RWPE2 (cell line): ENCODE measurements around the gene DOP1A.

Experiments used
- ATAC-seq: fragments of 200-7000 bp; cut with Tn5 transposase; 3 replicates; pipeline ENCODE4 v1.9.1; 2021; ENCODE audit warnings: low read depth
- DNase-seq: peaks from one replicate; pipeline ENCODE4 v3.0.0-alpha.2; 2020; ENCODE audit warnings: low spot score
- H3K27ac ChIP-seq: fragments of 450-650 bp; 2 replicates; pipeline ENCODE4 v1.5.1; 2017; ENCODE audit warnings: mild to moderate bottlenecking; ENCODE audit not compliant: poor library complexity, severe bottlenecking
- H3K27me3 ChIP-seq: fragments of 250-450 bp; sonication (Bioruptor Pico); 2 replicates; pipeline ENCODE4 v1.5.1; 2021; ENCODE audit warnings: mild to moderate bottlenecking, moderate library complexity; ENCODE audit not compliant: insufficient read depth, poor library complexity, severe bottlenecking
- H3K36me3 ChIP-seq: fragments of 250-450 bp; sonication (Bioruptor Pico); 2 replicates; pipeline ENCODE4 v1.5.1; 2020; ENCODE audit warnings: low read depth, mild to moderate bottlenecking, moderate library complexity
- H3K4me1 ChIP-seq: fragments of 250-450 bp; sonication (Bioruptor Pico); 2 replicates; pipeline ENCODE4 v1.5.1; 2021; ENCODE audit warnings: mild to moderate bottlenecking, moderate library complexity; ENCODE audit not compliant: insufficient read depth, poor library complexity, severe bottlenecking
- H3K4me3 ChIP-seq: fragments of 250-450 bp; sonication (Bioruptor Pico); 2 replicates; pipeline ENCODE4 v1.5.1; 2021; ENCODE audit warnings: mild to moderate bottlenecking, moderate library complexity; ENCODE audit not compliant: severe bottlenecking
- H3K9me3 ChIP-seq: fragments of 250-450 bp; sonication (Bioruptor Pico); 2 replicates; pipeline ENCODE4 v1.5.1; 2021; ENCODE audit warnings: mild to moderate bottlenecking, moderate library complexity; ENCODE audit not compliant: severe bottlenecking
- CTCF ChIP-seq: fragments of 450-650 bp; IDR thresholded peaks from one replicate; pipeline ENCODE4 v1.5.1; 2017; ENCODE audit warnings: mild to moderate bottlenecking, moderate library complexity; ENCODE audit not compliant: poor library complexity, severe bottlenecking

Gene DOP1A

GRCh38 chr6:83153883-83154521, 86.5 kb downstream of the DOP1A start:
- Histone ChIP-seq H3K4me3 (no peak overlapping the region), H3K27ac (no peak overlapping the region), H3K4me1 (no peaks in the 10 kb centered on the region), H3K27me3 (no peaks in the 10 kb centered on the region), H3K36me3 (peaks cover 49% of the 10 kb centered on the region), H3K9me3 (no peaks in the 10 kb centered on the region)
- DNase-seq, result no peak
- no peak for TF ChIP-seq CTCF
- ATAC-seq, result no peak

DNA sequence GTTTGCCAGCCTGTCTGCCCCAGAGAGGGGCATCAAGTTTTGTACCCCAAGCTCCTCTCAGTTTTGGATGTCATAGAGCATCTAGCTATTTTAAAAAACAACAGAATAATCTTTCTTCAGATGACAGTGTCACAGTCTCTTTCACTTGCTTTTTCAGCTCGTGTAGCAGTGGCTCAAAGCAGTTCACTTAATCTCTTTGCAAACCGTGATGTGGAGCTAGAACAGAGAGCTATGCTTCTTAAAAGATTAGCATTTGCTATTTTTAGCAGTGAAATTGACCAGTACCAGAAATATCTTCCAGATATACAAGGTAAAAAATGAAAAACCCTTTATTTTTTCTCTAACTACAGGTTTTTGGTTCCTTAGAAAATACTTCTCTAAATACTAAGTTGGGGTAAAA, 88.3 kb downstream of the DOP1A start:
- Histone ChIP-seq H3K36me3 (peaks cover 49% of the 10 kb centered on the region), H3K27me3 (no peaks in the 10 kb centered on the region), H3K4me1 (no peaks in the 10 kb centered on the region), H3K27ac (no peak overlapping the region), H3K4me3 (no peak overlapping the region), H3K9me3 (no peaks in the 10 kb centered on the region)
- no peak for TF ChIP-seq CTCF
- no peak for ATAC-seq
- DNase-seq, result no peak

- DNase-seq (no peak), ATAC-seq (no peak)
- no peak overlapping the region for H3K4me3 ChIP-seq
- no peaks in the 10 kb centered on the region for H3K4me1 ChIP-seq
- H3K27me3 ChIP-seq, result no peaks in the 10 kb centered on the region
- TF ChIP-seq CTCF, result no peak
- no peaks in the 10 kb centered on the region for H3K9me3 ChIP-seq
- H3K36me3 ChIP-seq, result peaks cover 37% of the 10 kb centered on the region
- H3K27ac ChIP-seq, result no peak overlapping the region
Measured at GRCh38 chr6:83160167-83160566, 92.7 kb downstream of the DOP1A start.

DNA sequence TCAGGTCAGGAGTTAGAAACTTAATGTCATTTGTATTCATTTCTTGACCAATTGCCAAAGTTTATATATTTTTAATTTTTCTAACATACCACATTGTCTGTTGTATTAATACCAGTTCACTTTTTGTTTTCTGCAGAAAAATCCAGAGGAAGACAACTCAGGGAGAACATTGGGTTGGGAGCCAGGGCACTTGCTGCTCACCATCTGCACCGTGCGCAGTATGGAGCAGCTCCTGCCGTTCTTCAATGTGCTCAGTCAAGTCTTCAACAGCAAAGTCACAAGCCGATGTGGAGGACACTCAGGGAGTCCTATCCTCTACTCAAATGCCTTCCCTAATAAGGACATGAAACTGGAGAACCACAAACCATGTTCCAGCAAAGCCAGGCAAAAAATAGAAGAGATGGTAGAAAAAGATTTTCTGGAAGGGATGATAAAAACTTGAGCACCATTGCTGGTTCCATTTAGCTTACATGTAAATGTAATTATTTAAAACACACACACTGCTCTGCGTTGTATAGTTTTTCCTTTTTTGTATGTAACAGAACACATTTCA, 100.3 kb downstream of the DOP1A start:
- no peaks in the 10 kb centered on the region for H3K9me3 ChIP-seq
- ATAC-seq, result no peak
- no peak for TF ChIP-seq CTCF
- H3K27me3 ChIP-seq, result no peaks in the 10 kb centered on the region
- DNase-seq, result no peak
- no peak overlapping the region for H3K4me3 ChIP-seq
- H3K4me1 ChIP-seq, result no peaks in the 10 kb centered on the region
- H3K27ac ChIP-seq, result no peak overlapping the region
- peaks cover 93% of the 10 kb centered on the region for H3K36me3 ChIP-seq

GRCh38 chr6:83168556-83168955, 101.1 kb downstream of the DOP1A start:
- Histone ChIP-seq H3K27me3 (no peaks in the 10 kb centered on the region), H3K27ac (no peak overlapping the region), H3K4me1 (no peaks in the 10 kb centered on the region), H3K36me3 (peaks cover 93% of the 10 kb centered on the region), H3K9me3 (no peaks in the 10 kb centered on the region), H3K4me3 (no peak overlapping the region)
- DNase-seq (no peak), ATAC-seq (peak; percentile 71; the same call in 2 of the 3 replicates)
- no peak for TF ChIP-seq CTCF
